HG02642 (cell line): ENCODE results near the gene SF3B2.
"Not testable (repeated sequence)": the region's sequence is repeated elsewhere in the genome, so short reads cannot be mapped to it uniquely, and the experiment has no call there.

Experiments used
- ATAC-seq: cut with Tn5 transposase; IDR thresholded peaks from one replicate; pipeline ENCODE4 v1.9.1; 2021; ENCODE audit warnings: mild to moderate bottlenecking; ENCODE audit not compliant: unreplicated experiment, poor library complexity

Gene SF3B2

DNA sequence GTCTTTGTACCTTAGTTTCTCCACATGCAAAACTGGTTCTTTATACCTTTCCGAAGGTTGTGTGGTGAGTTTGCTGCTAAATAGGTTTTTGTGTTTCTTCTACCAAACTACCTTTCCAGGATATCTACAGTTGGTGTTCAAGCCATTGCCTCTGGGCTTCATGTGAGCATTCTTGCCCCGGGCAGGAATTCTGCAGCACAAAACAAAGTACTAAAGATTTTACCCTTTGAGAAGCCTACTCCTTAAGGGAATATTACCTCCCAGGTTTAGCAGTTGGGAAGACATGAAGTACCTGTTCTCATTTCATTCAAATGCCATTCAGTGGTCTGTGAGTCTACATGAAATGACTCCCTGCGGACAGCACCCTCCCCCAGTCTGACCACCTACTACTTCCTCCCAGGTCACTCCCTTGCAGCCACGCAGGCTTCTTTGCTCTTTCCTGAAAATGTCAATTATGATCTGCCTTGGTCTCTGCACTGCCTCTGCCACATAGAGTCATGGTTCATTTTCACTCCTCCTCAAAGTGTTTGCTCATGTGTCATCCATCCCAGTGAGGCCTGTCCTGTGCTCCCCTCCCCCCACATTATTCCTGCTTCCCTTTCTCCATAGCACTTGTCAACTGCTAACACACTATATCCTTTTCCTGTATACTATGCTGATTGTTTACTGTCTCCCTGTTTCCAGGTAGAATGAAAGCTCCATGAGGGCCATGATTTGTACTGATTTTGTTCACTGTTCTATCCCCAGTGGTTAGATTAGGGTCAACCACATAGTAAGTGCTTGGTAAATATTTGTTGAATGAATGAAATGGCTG lies 54.8 kb downstream of the SF3B2 start:
- no peak for ATAC-seq

GRCh38 chr11:66107600-66108510 lies 55.7 kb downstream of the SF3B2 start:
- ATAC-seq: no peak

DNA sequence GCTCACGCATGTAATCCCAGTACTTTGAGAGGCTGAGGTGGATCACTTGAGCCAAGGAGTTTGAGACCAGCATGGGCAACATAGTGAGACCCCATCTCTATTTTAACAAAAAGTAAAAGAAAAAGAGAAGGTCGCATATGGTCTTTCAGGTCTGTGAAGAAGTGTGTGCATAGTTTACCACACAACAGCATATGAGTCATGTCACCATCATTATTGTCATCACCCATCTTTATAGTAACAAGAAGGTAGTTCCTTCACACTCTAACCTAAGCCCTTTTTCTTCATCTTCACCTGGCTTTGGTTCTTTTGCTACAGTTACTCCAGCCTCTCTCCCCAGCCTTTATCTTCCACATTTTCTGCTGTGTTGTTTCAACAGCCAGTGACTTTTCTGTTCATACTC lies 57.1 kb downstream of the SF3B2 start:
- ATAC-seq: no peak

- ATAC-seq: no peak
Observed at GRCh38 chr11:66111158-66111557, 59.0 kb downstream of the SF3B2 start.

GRCh38 chr11:66112041-66112491 lies 59.9 kb downstream of the SF3B2 start:
- ATAC-seq: no peak

- ATAC-seq: no peak
Observed at GRCh38 chr11:66112601-66113499, 60.7 kb downstream of the SF3B2 start.

DNA sequence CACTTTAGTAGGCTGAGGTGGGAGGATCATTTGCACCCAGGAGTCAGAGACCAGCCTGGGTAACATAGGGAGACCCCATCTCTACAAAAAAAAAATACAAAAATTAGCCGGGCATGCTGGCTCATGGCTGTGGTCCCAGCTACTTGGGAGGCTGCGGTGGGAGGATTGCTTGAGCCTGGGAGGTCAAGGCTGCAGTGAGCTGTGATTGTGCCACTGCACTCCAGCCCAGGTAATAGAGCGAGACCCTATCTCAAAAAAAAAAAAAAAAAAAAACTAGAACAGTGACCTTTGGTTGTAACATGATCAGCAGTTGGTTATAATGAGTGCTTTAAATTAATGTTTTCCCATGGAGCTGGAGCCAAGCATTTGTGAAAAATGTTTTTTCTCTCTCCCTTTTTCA lies 62.8 kb downstream of the SF3B2 start:
- ATAC-seq: not testable (repeated sequence)

- ATAC-seq: peak; percentile 55
Observed at GRCh38 chr11:66115638-66116301, 63.6 kb downstream of the SF3B2 start.

DNA sequence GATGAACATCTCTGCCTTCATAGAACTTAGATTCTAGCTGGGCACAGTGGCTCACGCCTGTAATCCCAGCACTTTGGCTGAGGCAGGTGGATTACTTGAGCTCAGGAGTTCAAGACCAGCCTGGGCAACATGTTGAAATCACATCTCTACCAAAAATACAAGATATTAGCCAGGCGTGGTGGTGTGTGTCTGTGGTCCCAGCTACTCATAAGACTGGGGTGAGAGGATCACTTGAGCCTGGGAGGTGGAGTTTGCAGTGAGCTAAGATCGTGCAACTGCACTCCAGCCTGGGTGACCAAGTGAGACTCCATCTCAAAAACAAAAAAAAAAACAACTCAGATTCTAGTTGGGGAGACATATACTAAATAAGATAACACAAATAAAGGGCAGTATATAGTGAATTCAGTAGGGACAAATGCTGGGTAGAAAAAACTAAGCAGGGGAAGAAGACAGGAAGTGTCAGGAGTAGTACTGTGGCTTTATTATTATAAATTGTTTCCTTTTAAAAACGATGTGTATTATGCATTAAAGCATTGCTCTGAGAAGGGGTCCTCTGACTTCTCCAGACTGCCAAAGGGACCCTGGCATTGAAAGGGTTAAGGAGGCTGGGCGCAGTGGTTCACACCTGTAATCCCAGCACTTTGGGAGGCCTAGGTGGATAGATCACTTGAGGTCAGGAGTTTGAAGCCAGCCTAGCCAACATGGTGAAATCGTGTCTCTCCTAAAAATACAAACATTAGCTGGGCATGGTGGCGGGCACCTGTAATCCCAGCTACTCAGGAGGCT lies 64.6 kb downstream of the SF3B2 start:
- ATAC-seq: no peak

GRCh38 chr11:66118847-66119246 lies 66.7 kb downstream of the SF3B2 start:
- no peak for ATAC-seq
